Activated T-helper 1 cell treated with anti-CD3 and anti-CD28 coated beads, Interleukin-12 subunit alpha, Interleukin-12 subunit beta, Interleukin-2, Interleukin-4 antibody, amounts not matched to agents 30 ng/mL and 10 ng/mL and 1 ng/mL, durations not matched to agents 14 hours and 24 hours and 36 hours (primary cell): ENCODE results near the gene KANK3. TPM values are rescaled to one million over a fixed set of nuclear protein-coding genes. Genes with fewer than 3 reads are reported as not detected.
A peak's percentile ranks its signal among the peaks of the same experiment; 100 is the strongest.
"Not testable (repeated sequence)": the region's sequence is repeated elsewhere in the genome, so short reads cannot be mapped to it uniquely, and the experiment has no call there.

ENCODE experiments used
- DNase-seq: peaks from one replicate; pipeline ENCODE4 v3.0.0; 2021; ENCODE audit warnings: low spot score
- H3K27ac Mint-ChIP-seq: one replicate; pipeline ENCODE4 v1.8.0; 2021; ENCODE audit warnings: mild to moderate bottlenecking, mixed read lengths
- H3K27me3 Mint-ChIP-seq: one replicate; pipeline ENCODE4 v1.8.0; 2022; ENCODE audit warnings: mild to moderate bottlenecking, moderate library complexity, mixed read lengths; ENCODE audit not compliant: insufficient read depth
- H3K36me3 Mint-ChIP-seq: one replicate; pipeline ENCODE4 v1.8.0; 2021; ENCODE audit warnings: low read depth, mixed read lengths
- H3K4me1 Mint-ChIP-seq: one replicate; pipeline ENCODE4 v1.8.0; 2021; ENCODE audit warnings: low read depth, mixed read lengths
- H3K4me3 Mint-ChIP-seq: one replicate; pipeline ENCODE4 v1.8.0; 2021; ENCODE audit warnings: mild to moderate bottlenecking, moderate library complexity, mixed read lengths
- H3K9me3 Mint-ChIP-seq: one replicate; pipeline ENCODE4 v1.8.0; 2021; ENCODE audit warnings: mixed read lengths
- intact Hi-C: fragments of 100-400 bp; cut with micrococcal nuclease; formaldehyde crosslinking; loops from one replicate; pipeline ENCODE4 v1.15.1; 2024
- total RNA-seq: library from RNA; stranded (reverse); gene quantifications from 2 replicates; pipeline ENCODE4 v1.2.3, GENCODE V29; 2022

The KANK3 gene
- total RNA-seq, 1 donor from 2014 or later: 0.86 TPM

GRCh38 chr19:8341504-8341903 lies 1.6 kb downstream of the KANK3 start:
- peak overlapping the region; percentile 37 for H3K4me3 Mint-ChIP-seq
- H3K9me3 Mint-ChIP-seq, H3K36me3 Mint-ChIP-seq, H3K27ac Mint-ChIP-seq, DNase-seq, intact Hi-C loops, H3K4me1 Mint-ChIP-seq: not testable (repeated sequence)
- peaks cover 49% of the 10 kb centered on the region for H3K27me3 Mint-ChIP-seq

GRCh38 chr19:8340341-8341096 lies 2.5 kb downstream of the KANK3 start:
- Mint-ChIP-seq H3K4me1 (peaks cover 10% of the 10 kb centered on the region), H3K27ac (no peak overlapping the region), H3K36me3 (no peaks in the 10 kb centered on the region), H3K27me3 (peaks cover 57% of the 10 kb centered on the region), H3K4me3 (no peak overlapping the region), H3K9me3 (no peaks in the 10 kb centered on the region)
- no peak for DNase-seq
- intact Hi-C loops: no loop called here

- peaks cover 57% of the 10 kb centered on the region for H3K27me3 Mint-ChIP-seq
- no peaks in the 10 kb centered on the region for H3K36me3 Mint-ChIP-seq
- no peak overlapping the region for H3K27ac Mint-ChIP-seq
- no peak overlapping the region for H3K4me3 Mint-ChIP-seq
- no peaks in the 10 kb centered on the region for H3K9me3 Mint-ChIP-seq
- intact Hi-C loops: no loop called here
- peaks cover 10% of the 10 kb centered on the region for H3K4me1 Mint-ChIP-seq
- DNase-seq: no peak
Measured at GRCh38 chr19:8338835-8339234, 4.2 kb downstream of the KANK3 start.

- H3K4me3 Mint-ChIP-seq: no peak overlapping the region
- H3K27ac Mint-ChIP-seq: no peak overlapping the region
- H3K27me3 Mint-ChIP-seq: peaks cover 53% of the 10 kb centered on the region
Measured at GRCh38 chr19:8337728-8338127, 5.3 kb downstream of the KANK3 start.

GRCh38 chr19:8336660-8337059 lies 6.4 kb downstream of the KANK3 start:
- Mint-ChIP-seq H3K27ac (no peak overlapping the region), H3K4me3 (no peak overlapping the region), H3K36me3 (no peaks in the 10 kb centered on the region), H3K27me3 (peaks cover 52% of the 10 kb centered on the region), H3K4me1 (peaks cover 5% of the 10 kb centered on the region), H3K9me3 (no peaks in the 10 kb centered on the region)
- intact Hi-C loops: no loop called here
- no peak for DNase-seq

More at GRCh38 chr19:8337728-8338127, 5.3 kb downstream of the KANK3 start:
- peaks cover 5% of the 10 kb centered on the region for H3K4me1 Mint-ChIP-seq
- H3K9me3 Mint-ChIP-seq: no peaks in the 10 kb centered on the region
- DNase-seq: no peak
- intact Hi-C loops: no loop called here
- no peaks in the 10 kb centered on the region for H3K36me3 Mint-ChIP-seq

- intact Hi-C loops: no loop called here
- Mint-ChIP-seq H3K36me3 (no peaks in the 10 kb centered on the region), H3K4me3 (peak overlapping the region; percentile 53), H3K27me3 (peaks cover 50% of the 10 kb centered on the region), H3K9me3 (no peaks in the 10 kb centered on the region), H3K4me1 (peaks cover 5% of the 10 kb centered on the region), H3K27ac (no peak overlapping the region)
- no peak for DNase-seq
Measured at GRCh38 chr19:8336072-8336569, 6.9 kb downstream of the KANK3 start.

- intact Hi-C loops: no loop called here
- no peak overlapping the region for H3K27ac Mint-ChIP-seq
- H3K9me3 Mint-ChIP-seq: no peaks in the 10 kb centered on the region
- peaks cover 5% of the 10 kb centered on the region for H3K4me1 Mint-ChIP-seq
- H3K36me3 Mint-ChIP-seq: no peaks in the 10 kb centered on the region
- H3K27me3 Mint-ChIP-seq: peaks cover 51% of the 10 kb centered on the region
- no peak for DNase-seq
- H3K4me3 Mint-ChIP-seq: peak overlapping the region; percentile 53
Measured at GRCh38 chr19:8335343-8336071, 7.6 kb downstream of the KANK3 start.

GRCh38 chr19:8334458-8335342 lies 8.4 kb downstream of the KANK3 start:
- peaks cover 5% of the 10 kb centered on the region for H3K4me1 Mint-ChIP-seq

GRCh38 chr19:8333767-8334457 lies 9.2 kb downstream of the KANK3 start:
- H3K27ac Mint-ChIP-seq: no peak overlapping the region
- H3K4me1 Mint-ChIP-seq: peaks cover 5% of the 10 kb centered on the region
- H3K4me3 Mint-ChIP-seq: peak overlapping the region; percentile 5
- DNase-seq: no peak
- no peaks in the 10 kb centered on the region for H3K9me3 Mint-ChIP-seq
- peaks cover 42% of the 10 kb centered on the region for H3K27me3 Mint-ChIP-seq
- intact Hi-C loops: no loop called here
- no peaks in the 10 kb centered on the region for H3K36me3 Mint-ChIP-seq

More at GRCh38 chr19:8334458-8335342, 8.4 kb downstream of the KANK3 start:
- H3K27me3 Mint-ChIP-seq: peaks cover 48% of the 10 kb centered on the region
- no peaks in the 10 kb centered on the region for H3K36me3 Mint-ChIP-seq
- H3K27ac Mint-ChIP-seq: no peak overlapping the region
- intact Hi-C loops: no loop called here
- H3K9me3 Mint-ChIP-seq: no peaks in the 10 kb centered on the region
- no peak overlapping the region for H3K4me3 Mint-ChIP-seq
- peak; percentile 26 for DNase-seq

GRCh38 chr19:8332976-8333766 lies 9.9 kb downstream of the KANK3 start:
- H3K4me1 Mint-ChIP-seq: peaks cover 5% of the 10 kb centered on the region
- H3K27ac Mint-ChIP-seq: no peak overlapping the region
- no peaks in the 10 kb centered on the region for H3K36me3 Mint-ChIP-seq
- H3K9me3 Mint-ChIP-seq: no peaks in the 10 kb centered on the region
- no peak for DNase-seq
- intact Hi-C loops: no loop called here
- H3K27me3 Mint-ChIP-seq: peaks cover 42% of the 10 kb centered on the region
- H3K4me3 Mint-ChIP-seq: no peak overlapping the region

GRCh38 chr19:8331263-8331845 lies 11.7 kb downstream of the KANK3 start:
- intact Hi-C loops: no loop called here
- H3K4me1 Mint-ChIP-seq: peaks cover 5% of the 10 kb centered on the region
- H3K36me3 Mint-ChIP-seq: no peaks in the 10 kb centered on the region
- no peaks in the 10 kb centered on the region for H3K9me3 Mint-ChIP-seq
- no peak for DNase-seq
- H3K27ac Mint-ChIP-seq: no peak overlapping the region
- H3K27me3 Mint-ChIP-seq: peaks cover 28% of the 10 kb centered on the region
- H3K4me3 Mint-ChIP-seq: no peak overlapping the region
